GM18907 (cell line): ENCODE measurements around the gene PRKAG1.

Experiments used
- ATAC-seq: cut with Tn5 transposase; IDR thresholded peaks from one replicate; pipeline ENCODE4 v1.9.1; 2021; ENCODE audit warnings: mild to moderate bottlenecking, moderate library complexity; ENCODE audit not compliant: unreplicated experiment

PRKAG1 gene

DNA sequence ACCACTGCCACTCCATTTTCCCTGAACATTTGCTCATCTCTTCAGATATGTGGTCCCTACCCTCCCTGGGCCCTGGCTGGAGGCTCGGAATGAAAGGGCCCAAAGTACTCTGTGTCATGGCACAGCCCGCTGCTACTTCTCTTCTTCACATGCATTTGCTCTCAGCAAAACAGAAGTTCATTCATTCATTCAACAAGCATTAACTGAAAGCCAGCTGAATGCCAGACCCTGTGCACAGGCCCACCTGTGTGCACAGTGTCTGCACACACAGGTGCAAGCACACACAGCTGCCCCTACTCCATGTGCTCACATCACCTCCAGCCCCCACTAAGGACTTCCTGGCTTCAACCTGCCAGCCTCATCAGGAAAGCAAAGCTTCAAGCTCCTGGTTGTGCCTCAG lies 32.7 kb downstream of the PRKAG1 start:
- no peak for ATAC-seq

DNA sequence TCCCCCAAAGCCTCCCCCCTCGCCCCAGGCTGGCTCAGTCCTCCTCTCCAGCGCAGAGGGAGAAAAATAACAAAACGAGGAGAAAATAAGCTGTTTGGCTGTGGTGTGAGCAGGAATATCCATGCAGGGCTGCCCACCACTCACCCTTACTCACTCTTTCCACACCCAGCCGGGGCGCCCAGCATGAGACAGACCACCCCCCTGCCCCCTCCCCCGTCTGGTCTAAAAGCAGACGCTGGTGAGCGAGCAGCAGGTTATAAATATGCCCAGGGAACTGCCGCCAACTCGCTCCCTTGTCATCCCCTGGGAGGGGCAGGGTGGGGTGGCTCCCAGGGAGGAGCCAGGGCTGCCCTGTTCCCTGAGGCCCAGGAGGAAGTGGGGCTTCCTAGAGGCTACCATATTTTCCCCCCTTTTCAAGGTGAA lies 33.1 kb downstream of the PRKAG1 start:
- ATAC-seq = no peak

DNA sequence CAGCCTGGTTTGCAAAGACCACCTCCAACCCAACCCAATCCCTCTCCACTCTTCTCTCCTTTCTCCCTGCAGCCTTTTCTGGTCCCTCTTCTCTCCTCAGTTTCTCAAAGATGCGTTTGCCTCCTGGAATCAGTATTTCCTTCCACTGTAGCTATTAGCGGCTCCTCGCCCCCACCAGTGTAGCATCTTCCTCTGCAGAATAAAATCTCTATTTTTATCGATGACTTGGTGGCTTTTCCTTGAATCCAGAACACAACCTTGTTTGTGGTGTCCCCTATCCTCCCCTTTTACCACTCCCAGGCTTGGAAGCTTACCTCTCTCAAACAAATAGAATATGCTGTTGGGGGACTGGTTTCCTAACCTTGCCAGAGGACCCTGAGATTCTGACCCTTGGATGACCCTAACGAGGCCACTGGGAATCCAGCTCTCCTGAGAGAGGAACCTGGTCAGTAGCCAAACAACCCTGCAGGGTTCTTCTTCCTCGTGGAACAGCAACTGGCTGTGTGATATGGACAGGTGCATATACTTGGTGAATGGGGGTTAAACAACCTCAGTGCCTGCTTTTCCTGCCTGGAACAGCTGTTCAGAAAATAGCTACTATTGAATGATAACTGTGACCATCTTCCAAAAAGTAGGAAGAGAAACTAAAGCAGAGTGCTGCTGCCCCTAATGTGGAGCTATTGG lies 36.0 kb downstream of the PRKAG1 start:
- ATAC-seq = no peak

DNA sequence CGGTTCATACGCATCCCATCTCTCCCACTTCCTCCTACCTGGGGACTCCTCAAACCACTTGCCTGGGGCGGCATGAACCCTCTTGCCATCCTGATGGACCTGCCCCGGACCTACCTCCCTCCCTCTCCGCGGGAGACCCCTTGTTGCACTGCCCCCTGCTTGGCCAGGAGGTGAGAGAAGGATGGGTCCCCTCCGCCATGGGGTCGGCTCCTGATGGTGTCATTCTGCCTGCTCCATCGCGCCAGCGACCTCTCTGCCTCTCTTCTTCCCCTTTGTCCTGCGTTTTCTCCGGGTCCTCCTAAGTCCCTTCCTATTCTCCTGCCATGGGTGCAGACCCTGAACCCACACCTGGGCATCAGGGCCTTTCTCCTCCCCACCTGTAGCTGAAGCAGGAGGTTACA lies 36.8 kb downstream of the PRKAG1 start:
- no peak for ATAC-seq

DNA sequence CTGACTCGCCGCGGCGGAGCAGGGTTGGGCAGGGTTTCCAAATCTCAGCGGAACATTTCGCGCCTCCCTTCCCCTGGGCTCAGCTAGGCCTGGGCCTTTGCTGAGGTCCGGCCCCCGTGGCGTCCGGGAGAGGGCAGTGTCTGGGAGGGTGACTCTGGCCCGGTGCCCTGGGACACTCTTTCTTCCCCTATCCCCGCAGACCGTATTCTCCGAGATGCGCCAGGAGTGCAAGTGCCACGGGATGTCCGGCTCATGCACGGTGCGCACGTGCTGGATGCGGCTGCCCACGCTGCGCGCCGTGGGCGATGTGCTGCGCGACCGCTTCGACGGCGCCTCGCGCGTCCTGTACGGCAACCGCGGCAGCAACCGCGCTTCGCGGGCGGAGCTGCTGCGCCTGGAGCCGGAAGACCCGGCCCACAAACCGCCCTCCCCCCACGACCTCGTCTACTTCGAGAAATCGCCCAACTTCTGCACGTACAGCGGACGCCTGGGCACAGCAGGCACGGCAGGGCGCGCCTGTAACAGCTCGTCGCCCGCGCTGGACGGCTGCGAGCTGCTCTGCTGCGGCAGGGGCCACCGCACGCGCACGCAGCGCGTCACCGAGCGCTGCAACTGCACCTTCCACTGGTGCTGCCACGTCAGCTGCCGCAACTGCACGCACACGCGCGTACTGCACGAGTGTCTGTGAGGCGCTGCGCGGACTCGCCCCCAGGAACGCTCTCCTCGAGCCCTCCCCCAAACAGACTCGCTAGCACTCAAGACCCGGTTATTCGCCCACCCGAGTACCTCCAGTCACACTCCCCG lies 37.4 kb downstream of the PRKAG1 start:
- no peak for ATAC-seq

DNA sequence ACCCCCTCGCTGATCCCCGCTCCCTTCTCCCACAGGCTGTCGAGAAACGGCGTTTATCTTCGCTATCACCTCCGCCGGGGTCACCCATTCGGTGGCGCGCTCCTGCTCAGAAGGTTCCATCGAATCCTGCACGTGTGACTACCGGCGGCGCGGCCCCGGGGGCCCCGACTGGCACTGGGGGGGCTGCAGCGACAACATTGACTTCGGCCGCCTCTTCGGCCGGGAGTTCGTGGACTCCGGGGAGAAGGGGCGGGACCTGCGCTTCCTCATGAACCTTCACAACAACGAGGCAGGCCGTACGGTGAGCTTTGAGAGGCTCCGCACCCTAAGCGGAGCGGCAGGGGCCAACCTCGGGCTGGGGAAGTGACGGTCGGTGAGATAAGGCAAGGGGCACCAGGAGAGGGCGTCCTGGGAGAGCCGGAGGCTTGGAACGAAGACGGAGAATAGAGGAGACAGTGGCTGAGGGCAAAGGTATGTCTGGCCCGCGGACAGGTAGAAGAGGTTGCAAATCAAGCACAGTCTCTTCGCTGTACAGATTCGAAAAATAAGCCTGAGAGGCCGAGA lies 38.1 kb downstream of the PRKAG1 start:
- ATAC-seq = no peak

DNA sequence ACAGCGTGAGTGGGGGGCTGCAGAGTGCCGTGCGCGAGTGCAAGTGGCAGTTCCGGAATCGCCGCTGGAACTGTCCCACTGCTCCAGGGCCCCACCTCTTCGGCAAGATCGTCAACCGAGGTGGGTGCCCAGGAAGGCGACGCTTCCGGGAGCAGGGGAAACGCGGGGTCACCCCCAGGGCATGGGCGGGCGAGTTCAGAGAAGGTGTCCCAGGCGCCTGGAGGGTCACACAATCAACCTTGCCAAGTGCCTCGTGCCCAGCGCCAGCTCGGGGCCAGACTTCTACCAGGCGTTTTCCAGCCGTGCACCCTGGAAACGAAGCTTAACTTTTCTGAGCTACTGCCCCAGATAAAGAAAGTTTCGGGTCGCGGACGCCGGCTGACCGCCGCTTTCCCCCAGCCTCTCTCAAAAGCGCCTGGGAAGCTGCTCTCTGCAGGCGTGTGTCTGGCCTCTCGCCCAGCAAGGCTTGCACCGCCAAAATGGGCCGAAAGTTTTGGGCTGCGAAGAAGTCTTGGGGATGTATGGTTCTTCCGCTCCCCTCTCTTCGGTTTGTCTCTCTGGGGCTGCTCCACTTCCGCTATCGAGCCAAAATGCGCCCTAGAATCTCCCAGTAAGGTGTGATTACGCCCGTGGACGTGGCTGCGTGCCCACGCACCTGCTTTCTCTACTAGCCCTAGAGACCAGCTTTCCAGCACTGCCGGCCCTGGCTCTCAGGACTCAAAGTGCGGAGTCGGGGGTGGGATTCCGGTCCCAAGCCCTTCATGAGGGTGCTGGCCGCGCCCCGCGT lies 38.8 kb downstream of the PRKAG1 start:
- no peak for ATAC-seq

DNA sequence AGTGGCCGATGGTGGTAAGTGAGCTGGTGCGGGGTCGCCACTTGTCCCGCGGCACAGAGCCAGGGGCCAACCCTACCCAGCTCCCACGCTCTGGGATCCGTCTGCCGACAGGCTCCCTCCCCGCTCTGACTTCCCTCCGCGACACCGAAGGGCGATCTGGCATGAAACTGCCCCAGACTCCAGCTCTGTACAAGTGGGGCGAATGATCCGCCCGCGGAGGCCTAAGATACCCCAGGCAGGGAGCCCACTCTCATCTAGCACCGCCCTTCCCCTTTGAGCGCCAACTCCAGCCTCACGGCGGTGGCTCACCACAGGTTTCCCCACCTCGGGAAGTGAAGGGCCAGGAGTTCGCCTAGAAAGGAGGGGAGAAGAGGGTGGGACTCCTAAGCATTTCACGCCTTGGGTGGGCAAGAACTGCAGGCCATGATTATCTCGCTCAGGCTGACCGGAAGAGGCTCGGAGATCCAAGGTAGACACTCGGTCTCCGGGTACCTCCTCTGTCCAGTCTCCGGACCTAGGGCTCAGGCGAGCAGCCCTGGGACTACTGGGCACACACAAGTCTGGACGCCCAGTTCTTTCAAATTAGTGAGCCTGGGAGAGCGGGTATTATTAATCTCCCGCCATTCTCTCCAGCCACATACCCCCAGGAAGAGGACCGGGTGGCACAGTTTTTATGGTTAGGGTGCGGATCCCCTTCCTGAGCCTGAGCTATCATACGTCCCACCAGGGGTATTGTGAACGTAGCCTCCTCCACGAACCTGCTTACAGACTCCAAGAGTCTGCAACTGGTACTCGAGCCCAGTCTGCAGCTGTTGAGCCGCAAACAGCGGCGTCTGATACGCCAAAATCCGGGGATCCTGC lies 39.6 kb downstream of the PRKAG1 start:
- no peak for ATAC-seq

DNA sequence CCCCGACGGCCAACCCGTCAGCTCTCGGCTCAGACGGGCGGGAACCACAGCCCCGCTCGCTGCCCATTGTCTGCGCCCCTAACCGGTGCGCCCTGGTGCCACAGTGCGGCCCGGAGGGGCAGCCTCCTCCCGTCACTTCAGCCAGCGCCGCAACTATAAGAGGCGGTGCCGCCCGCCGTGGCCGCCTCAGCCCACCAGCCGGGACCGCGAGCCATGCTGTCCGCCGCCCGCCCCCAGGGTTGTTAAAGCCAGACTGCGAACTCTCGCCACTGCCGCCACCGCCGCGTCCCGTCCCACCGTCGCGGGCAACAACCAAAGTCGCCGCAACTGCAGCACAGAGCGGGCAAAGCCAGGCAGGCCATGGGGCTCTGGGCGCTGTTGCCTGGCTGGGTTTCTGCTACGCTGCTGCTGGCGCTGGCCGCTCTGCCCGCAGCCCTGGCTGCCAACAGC lies 40.3 kb downstream of the PRKAG1 start, which contains the start of gene WNT1:
TSS of gene WNT1 (plus strand) at position 32 of the 450 bp plus-strand sequence. CDS start at position 361, 329 bp downstream.
- ATAC-seq = peak; percentile 6

DNA sequence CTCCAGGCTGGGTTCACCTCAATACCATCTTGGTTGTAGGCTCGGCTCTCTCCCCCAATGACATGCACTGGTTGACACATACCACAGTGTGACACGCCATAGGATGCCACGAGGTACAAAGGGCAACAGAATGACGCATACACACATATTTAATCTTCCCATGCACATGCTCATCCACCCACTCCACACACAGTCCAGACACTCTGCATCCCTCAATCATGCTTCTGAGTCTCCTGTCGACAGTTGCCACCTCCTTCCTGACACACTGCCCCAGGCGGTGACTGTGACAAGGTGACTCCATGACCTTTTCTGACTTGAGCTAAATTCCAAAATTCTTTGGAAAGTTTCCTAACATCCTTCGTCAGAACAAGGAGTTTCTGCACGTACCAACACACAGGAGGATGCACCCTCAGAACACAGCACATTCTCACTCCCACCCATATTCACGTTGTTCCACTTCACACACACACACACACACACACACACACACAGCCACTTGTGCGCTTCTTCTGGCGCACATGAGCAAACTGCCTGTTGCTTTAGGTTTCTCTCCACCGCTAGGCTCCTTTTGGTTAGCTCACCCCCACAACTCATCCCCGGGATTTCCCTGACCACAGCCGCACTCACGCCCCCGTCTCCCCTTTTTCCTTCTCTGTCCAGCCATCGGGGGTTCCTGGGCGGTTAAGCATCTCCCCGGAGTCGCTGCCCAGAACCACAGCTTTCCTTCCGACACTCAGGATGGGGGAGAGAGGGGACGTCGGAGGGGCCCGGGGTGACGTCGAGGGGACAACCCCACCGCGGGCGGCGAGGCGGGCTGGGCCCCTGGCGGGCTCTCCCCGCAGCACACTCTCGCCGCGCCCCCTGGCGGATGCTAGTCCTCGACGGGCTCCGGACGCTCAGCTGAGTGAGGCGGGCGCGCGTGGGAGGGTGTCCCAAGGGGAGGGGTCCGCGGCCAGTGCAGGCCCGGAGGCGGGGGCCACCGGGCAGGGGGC lies 41.0 kb downstream of the PRKAG1 start:
- peak; percentile 40 for ATAC-seq

DNA sequence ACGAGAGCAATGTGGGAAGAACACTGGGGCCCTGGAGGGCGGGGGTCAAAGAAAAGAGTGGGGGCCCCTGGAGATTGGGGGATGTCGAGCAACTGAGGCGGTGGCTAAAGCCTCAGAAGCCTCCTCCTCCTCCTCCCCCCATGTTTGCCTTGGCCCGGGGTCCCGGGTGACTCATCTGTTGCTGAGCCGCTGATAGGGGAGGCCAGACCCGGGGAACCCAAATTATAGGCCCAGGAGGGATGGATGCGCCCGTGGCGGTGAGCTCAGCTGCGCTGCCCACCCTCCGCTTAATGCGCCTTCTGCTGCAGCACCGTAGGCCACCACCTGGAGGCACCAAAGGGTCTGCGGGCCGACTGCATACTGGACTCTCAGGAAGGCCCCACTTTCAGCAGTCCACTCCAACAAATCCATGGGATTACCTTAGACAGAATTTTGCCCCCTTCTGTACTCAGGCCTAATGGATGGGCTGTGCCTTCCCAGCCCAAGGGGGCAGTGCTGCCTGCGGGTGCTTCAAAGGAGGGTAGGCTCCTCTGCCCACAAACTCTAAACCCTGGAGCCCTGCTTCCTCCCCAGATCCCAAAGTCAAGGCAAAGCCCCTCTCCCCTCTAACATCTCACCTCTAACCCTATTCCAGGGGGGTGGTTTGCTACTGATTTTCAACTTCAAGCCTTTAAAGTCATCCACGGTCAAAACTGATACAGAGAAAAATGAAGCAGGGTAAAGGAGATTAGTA lies 44.5 kb downstream of the PRKAG1 start:
- ATAC-seq = no peak

DNA sequence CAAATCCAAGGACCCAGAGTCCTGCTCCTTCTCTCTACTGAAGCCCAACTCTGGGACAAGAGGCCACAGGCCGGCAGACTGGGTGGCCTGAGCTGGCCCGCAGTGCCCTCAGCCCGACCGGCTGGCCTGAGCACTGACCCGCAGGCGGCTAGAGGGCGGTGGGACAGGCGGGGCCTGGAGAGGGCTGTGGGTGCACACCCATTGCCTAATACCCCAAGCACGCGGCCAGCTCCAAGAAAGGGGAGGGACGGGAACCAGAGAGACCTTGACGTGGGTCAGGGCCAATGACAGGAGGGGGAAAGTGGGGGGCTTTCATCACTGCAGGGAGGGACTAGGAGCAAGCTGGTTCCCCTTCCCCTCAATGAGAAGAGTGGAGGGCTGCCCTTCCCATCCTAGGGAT lies 45.0 kb downstream of the PRKAG1 start:
- no peak for ATAC-seq

DNA sequence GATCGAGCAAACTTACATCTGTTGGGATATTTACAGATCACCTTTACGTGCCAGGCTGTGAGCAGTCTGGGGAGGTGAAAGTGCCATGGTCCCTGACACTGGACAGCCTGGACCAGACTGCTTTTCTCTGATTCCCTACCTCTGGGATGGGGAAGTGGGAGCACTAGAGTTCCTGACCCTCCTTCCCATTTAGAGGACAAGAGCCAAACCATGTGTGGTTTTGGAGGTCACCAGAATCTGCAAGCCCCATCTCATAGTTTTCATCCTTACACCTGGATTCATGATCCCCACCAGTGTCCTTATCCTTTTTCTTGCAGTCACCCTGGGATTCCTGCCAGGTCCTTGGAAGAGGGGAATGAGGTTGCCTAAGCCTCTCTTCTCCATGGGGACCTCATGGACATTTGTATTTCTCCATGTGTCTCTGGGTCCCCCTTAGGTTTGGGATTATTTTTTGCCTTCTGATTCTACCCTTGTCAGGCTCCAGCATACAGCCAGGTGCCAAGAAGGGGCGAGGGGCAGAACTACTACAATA lies 45.6 kb downstream of the PRKAG1 start:
- no peak for ATAC-seq

DNA sequence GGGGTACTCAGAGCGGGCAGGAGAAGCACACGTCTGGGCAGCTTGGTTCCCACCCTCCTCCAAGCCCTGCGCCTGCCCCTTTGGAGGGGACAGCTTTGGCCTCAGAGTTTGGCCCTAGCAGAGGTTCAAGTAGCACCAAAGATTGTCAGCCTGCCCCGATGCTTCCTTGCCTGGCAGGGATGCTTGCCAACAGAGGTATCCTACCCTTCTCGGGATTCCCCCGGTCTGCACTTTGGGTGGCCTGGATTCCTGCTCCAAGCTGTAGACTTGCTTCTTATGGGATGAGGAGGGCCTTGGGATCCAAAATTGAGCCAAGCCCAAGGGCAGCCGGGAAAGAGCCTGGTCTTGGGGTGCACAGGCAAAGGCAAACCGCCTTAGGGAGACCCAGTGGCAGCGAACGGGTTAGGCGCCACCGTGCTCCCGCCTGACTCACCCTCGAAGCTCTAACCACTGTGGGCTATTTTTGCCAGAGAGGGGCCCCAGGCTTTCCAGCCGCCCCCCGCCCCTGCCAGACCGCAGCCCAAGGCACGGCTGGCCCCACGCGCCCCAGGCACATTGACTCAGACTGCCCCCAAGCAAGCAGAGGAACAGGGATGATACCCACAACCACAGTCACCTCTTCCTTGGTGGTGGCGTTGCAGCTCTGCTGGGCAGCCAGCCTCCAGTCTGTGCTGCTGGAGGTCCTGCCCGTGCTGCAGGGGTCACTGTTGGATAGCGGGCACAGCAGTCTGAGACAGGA lies 46.2 kb downstream of the PRKAG1 start:
- ATAC-seq = no peak

DNA sequence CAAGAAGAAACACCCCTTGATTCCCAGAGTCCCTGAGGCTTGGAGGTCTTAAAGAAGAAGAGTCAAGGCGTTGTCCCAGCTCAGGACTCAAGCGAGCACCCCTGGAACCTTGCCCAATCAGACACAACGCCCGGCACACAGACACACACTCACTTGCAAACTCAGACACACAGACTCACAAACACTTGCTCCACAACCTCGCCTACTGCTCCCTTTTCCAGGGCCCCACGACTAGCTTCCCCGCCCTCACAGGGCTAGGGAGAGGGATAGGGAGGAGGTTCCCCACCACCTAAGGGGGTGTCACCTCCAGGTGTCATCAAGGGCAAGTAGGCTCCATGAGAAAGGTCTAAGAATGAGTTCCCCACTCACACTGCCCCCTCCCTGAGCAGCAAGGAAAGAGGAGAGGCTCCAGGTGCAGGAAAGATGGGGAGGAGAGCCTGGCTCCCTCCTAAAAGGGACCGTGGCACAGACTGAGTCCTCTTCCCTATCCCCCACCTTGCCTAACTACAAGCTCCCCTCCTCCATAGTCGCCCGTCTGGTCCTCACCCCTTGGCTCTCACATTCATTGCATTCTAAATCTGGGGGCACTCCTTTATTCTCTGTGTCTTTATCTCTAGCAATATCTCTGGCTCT lies 47.8 kb downstream of the PRKAG1 start:
- no peak for ATAC-seq

DNA sequence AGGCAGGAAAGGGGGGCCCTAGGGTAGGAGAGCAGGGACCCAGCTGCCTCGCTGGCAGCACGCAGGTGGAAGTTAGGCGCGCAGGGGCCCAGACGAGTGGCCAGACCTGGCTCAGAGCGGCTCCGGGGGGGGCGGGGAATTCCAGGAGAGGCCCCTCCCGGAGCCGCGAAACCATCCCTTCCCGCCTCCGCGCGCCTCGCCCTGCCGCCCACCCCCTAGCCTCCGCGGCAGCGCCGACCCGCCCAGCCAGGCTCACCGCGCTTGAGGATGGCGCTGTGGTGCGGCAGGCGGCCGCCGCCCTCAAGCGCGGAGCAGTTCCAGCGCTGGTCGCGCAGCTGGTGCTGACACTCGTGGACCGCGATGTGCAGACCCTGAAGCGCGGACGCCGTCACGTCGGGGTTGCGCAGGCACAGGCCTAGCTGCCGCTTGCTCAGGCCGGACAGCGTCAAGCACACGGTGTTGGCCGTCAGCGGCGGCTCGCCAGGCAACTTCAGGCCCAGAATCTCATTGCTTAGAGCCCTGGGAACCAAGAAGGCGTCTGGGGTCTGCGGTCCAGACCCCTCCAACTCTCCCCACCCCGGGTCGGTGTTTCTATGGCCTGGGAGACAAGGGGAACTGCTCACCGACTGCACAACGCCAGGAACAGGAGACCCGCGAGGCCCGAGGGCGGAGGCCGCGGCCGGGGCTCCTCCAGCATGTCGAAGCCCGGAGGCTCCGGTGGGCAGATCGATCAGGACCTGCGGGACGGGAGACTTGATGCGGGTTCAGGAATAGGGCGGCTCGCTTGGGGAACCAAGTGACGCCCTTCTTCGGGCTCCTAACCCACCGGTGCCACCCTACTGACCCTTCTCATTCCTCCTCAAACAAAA lies 48.5 kb downstream of the PRKAG1 start:
- ATAC-seq = no peak
